H1 (cell line): ENCODE measurements around the gene FUBP3. TPM values are rescaled to one million over a fixed set of nuclear protein-coding genes. Genes with fewer than 3 reads are reported as not detected.

Source experiments
- CTCF ChIA-PET: fragments of 300-600 bp; sonication (Branson Sonifier 250); formaldehyde crosslinking; loops from one replicate; lab custom pipeline; 2021; ENCODE audit not compliant: partially characterized antibody; lab: Charles Lee
- POLR2A ChIA-PET: fragments of 300-600 bp; sonication (Branson Sonifier 250); formaldehyde crosslinking; loops from one replicate; lab custom pipeline; 2021; ENCODE audit warnings: inconsistent platforms; ENCODE audit not compliant: partially characterized antibody; lab: Charles Lee
- DNase-seq, 2 experiments: peaks; one replicate each; pipeline versions ENCODE4 v3.0.0 to v3.0.0-alpha.2; 2010 to 2022; ENCODE audit warnings: low spot score in 2 of 2, low read depth in 1 of 2, mixed read lengths in 1 of 2
- FAIRE-seq: peaks from 2 replicates; lab custom pipeline; 2011; peaks lifted over from hg19 to GRCh38; lab: Jason Lieb, UNC
- H2AFZ ChIP-seq: 2 replicates; pipeline ENCODE4 v1.8.1; 2012; ENCODE audit warnings: low read length, inconsistent platforms
- H2AK5ac ChIP-seq: 2 replicates; pipeline ENCODE4 v1.6.1; 2013; ENCODE audit warnings: low read depth, low read length
- H2BK120ac ChIP-seq: replicated peaks from 2 replicates; pipeline ENCODE3; 2013; ENCODE audit warnings: low read depth, low read length, inconsistent platforms
- H2BK12ac ChIP-seq: 2 replicates; pipeline ENCODE4 v1.6.1; 2013; ENCODE audit warnings: low read depth, low read length
- H2BK15ac ChIP-seq: 2 replicates; pipeline ENCODE4 v1.6.1; 2013; ENCODE audit warnings: low read length
- H2BK20ac ChIP-seq: 2 replicates; pipeline ENCODE4 v1.6.1; 2013; ENCODE audit warnings: low read length
- H2BK5ac ChIP-seq: 2 replicates; pipeline ENCODE4 v1.6.1; 2013; ENCODE audit warnings: low read depth, low read length
- H3K14ac ChIP-seq: 2 replicates; pipeline ENCODE4 v1.6.1; 2013; ENCODE audit warnings: inconsistent platforms; ENCODE audit not compliant: insufficient read length
- H3K18ac ChIP-seq: 2 replicates; pipeline ENCODE4 v1.6.1; 2013; ENCODE audit warnings: low read length; ENCODE audit errors: extremely low read depth
- H3K23ac ChIP-seq: 2 replicates; pipeline ENCODE4 v1.6.1; 2013; ENCODE audit warnings: inconsistent platforms; ENCODE audit not compliant: insufficient read length
- H3K23me2 ChIP-seq: 2 replicates; pipeline ENCODE4 v1.6.1; 2013; ENCODE audit warnings: low read depth, low read length
- H3K27ac ChIP-seq: 2 replicates; pipeline ENCODE4 v1.6.1; 2011; ENCODE audit warnings: low read depth, low read length, inconsistent platforms
- H3K27me3 ChIP-seq, 4 experiments: replicated peaks in 1 of 4; 1 replicate in 1 of 4; 2 replicates in 3 of 4; pipeline versions ENCODE4 v1.6.1 to v1.8.1; 2011 to 2013; ENCODE audit warnings: low read length in 3 of 4, mild to moderate bottlenecking in 3 of 4, inconsistent platforms in 2 of 4, mixed read lengths in 2 of 4, moderate library complexity in 1 of 4; ENCODE audit not compliant: control insufficient read depth in 3 of 4, insufficient read depth in 3 of 4; ENCODE audit errors: extremely low read depth in 1 of 4
- H3K36me3 ChIP-seq, 4 experiments: 2 replicates each; pipeline versions ENCODE4 v1.6.1 to v1.8.1; 2011 to 2013; ENCODE audit warnings: mild to moderate bottlenecking in 4 of 4, low read length in 3 of 4, moderate library complexity in 2 of 4, control low read depth in 1 of 4, inconsistent platforms in 1 of 4; ENCODE audit not compliant: insufficient read depth in 4 of 4, control insufficient read depth in 2 of 4
- H3K4ac ChIP-seq: replicated peaks from 2 replicates; pipeline ENCODE3; 2013; ENCODE audit warnings: low read length, low read depth, mixed read lengths, inconsistent platforms; ENCODE audit not compliant: insufficient read length
- H3K4me1 ChIP-seq, 4 experiments: replicated peaks in 1 of 4; 1 replicate in 1 of 4; 2 replicates in 3 of 4; pipeline versions ENCODE4 v1.6.1 to v1.8.1; 2011 to 2013; ENCODE audit warnings: low read length in 3 of 4, inconsistent platforms in 2 of 4, mixed read lengths in 1 of 4; ENCODE audit not compliant: insufficient read depth in 4 of 4, control insufficient read depth in 3 of 4
- H3K4me2 ChIP-seq, 2 experiments: 2 replicates each; pipeline versions ENCODE4 v1.6.1 to v1.8.1; 2011 to 2013; ENCODE audit warnings: low read depth in 2 of 2, low read length in 2 of 2, control low read depth in 1 of 2, inconsistent platforms in 1 of 2, mild to moderate bottlenecking in 1 of 2; ENCODE audit not compliant: insufficient read depth in 1 of 2
- H3K4me3 ChIP-seq, 4 experiments: fragments of 200-600, 300-600 bp in 1 of 4; sonication (generic), shearing (Covaris generic), sonication (Bioruptor Twin) in 1 of 4; 2 replicates each; pipeline versions ENCODE4 v1.5.1 to v1.8.1; 2011 to 2016; ENCODE audit warnings: low read length in 4 of 4, low read depth in 3 of 4, control low read depth in 2 of 4, inconsistent platforms in 2 of 4, mild to moderate bottlenecking in 2 of 4, mixed read lengths in 1 of 4, moderate library complexity in 1 of 4; ENCODE audit not compliant: insufficient read depth in 2 of 4; ENCODE audit errors: extremely low read depth in 1 of 4
- H3K56ac ChIP-seq: replicated peaks from 2 replicates; pipeline ENCODE3; 2013; ENCODE audit warnings: low read depth, mild to moderate bottlenecking, mixed read lengths, low read length, inconsistent platforms; ENCODE audit not compliant: insufficient read length
- H3K79me1 ChIP-seq: 2 replicates; pipeline ENCODE4 v1.6.1; 2013; ENCODE audit warnings: low read depth, low read length, control low read depth
- H3K79me2 ChIP-seq, 2 experiments: 2 replicates each; pipeline versions ENCODE4 v1.6.1 to v1.8.1; 2012 to 2013; ENCODE audit warnings: low read length in 2 of 2, mild to moderate bottlenecking in 2 of 2, inconsistent platforms in 1 of 2; ENCODE audit not compliant: insufficient read depth in 2 of 2, control insufficient read depth in 1 of 2
- H3K9ac ChIP-seq, 4 experiments: replicated peaks in 1 of 4; 1 replicate in 1 of 4; 2 replicates in 3 of 4; pipeline versions ENCODE4 v1.6.1 to v1.8.1; 2011 to 2013; ENCODE audit warnings: low read depth in 3 of 4, low read length in 3 of 4, control low read depth in 2 of 4, mild to moderate bottlenecking in 2 of 4, moderate library complexity in 2 of 4, inconsistent platforms in 1 of 4; ENCODE audit errors: extremely low read depth in 1 of 4
- H3K9me3 ChIP-seq, 2 experiments: 2 replicates each; pipeline versions ENCODE4 v1.6.1 to v1.8.1; 2012 to 2013; ENCODE audit warnings: mild to moderate bottlenecking in 2 of 2, moderate library complexity in 2 of 2, control low read depth in 1 of 2, inconsistent platforms in 1 of 2, low read depth in 1 of 2, low read length in 1 of 2, mixed read lengths in 1 of 2; ENCODE audit not compliant: insufficient read depth in 2 of 2
- H4K20me1 ChIP-seq, 2 experiments: replicated peaks in 1 of 2; 2 replicates each; pipeline versions ENCODE3 to v1.8.1; 2011 to 2013; ENCODE audit warnings: inconsistent platforms in 2 of 2, low read length in 2 of 2, mild to moderate bottlenecking in 1 of 2; ENCODE audit not compliant: insufficient read depth in 2 of 2, control insufficient read depth in 1 of 2
- H4K5ac ChIP-seq: 2 replicates; pipeline ENCODE4 v1.6.1; 2013; ENCODE audit warnings: low read length, low read depth, mixed read lengths, inconsistent platforms; ENCODE audit not compliant: insufficient read length
- H4K8ac ChIP-seq: 2 replicates; pipeline ENCODE4 v1.8.0; 2013; ENCODE audit warnings: mild to moderate bottlenecking, moderate library complexity, low read length, inconsistent platforms; ENCODE audit not compliant: insufficient read depth; ENCODE audit errors: extremely low read depth
- H4K91ac ChIP-seq: replicated peaks from 2 replicates; pipeline ENCODE3; 2013; ENCODE audit warnings: low read length, mixed read lengths, inconsistent platforms; ENCODE audit not compliant: insufficient read length
- EP300 ChIP-seq, 2 experiments: IDR thresholded peaks; 1 replicate in 1 of 2; 2 replicates in 1 of 2; pipeline ENCODE4 v1.6.1; 2011 to 2012; ENCODE audit warnings: low read depth in 2 of 2, low read length in 2 of 2, mild to moderate bottlenecking in 2 of 2, borderline replicate concordance in 1 of 2, inconsistent platforms in 1 of 2, moderate library complexity in 1 of 2
- FOSL1 ChIP-seq: IDR thresholded peaks from 2 replicates; pipeline ENCODE4 v1.6.1; 2011; ENCODE audit warnings: mild to moderate bottlenecking, low read depth, low read length, moderate library complexity; ENCODE audit not compliant: insufficient read depth
- MAFK ChIP-seq: IDR thresholded peaks from 2 replicates; pipeline ENCODE4 v1.6.1; 2012; ENCODE audit warnings: low read depth, mild to moderate bottlenecking, improper control_type of control experiment, low read length
- POLR2A ChIP-seq, 2 experiments: IDR thresholded peaks; 1 replicate in 1 of 2; 2 replicates in 1 of 2; pipeline ENCODE4 v1.6.1; 2011; ENCODE audit warnings: low read depth in 2 of 2, low read length in 2 of 2, mild to moderate bottlenecking in 2 of 2; ENCODE audit errors: control extremely low read depth in 1 of 2
- SIN3A ChIP-seq, 2 experiments: IDR thresholded peaks in 1 of 2; conservative IDR thresholded peaks in 1 of 2; 2 replicates each; pipeline ENCODE4 v1.6.1; 2011 to 2012; ENCODE audit warnings: low read length in 2 of 2, improper control_type of control experiment in 1 of 2, low read depth in 1 of 2, mild to moderate bottlenecking in 1 of 2
- WGBS, 2 experiments: shearing (Covaris generic) in 1 of 2; methylation state at CpG; one replicate each; pipeline versions ENCODE4 v1.1.6 to v1.1.7; 2013 to 2015; ENCODE audit warnings: low lambda C conversion rate in 2 of 2, mixed read lengths in 2 of 2, inconsistent platforms in 1 of 2, low coverage in 1 of 2, missing lambda C conversion rate in 1 of 2; ENCODE audit not compliant: insufficient replicate concordance in 2 of 2, insufficient coverage in 1 of 2, insufficient read length in 1 of 2; ENCODE audit errors: extremely low coverage in 1 of 2, missing lambda C conversion rate in 1 of 2; 5-methylcytosine and 5-hydroxymethylcytosine counted together
- polyA plus RNA-seq, 7 experiments: library from polyadenylated mRNA; depleted of rRNA in 3 of 7; stranded (reverse) in 5 of 7; unstranded in 2 of 7; fragments of >200 nt in 5 of 7; fragments of 200-250 nt in 2 of 7; gene quantifications; 1 replicate in 5 of 7; 2 replicates in 1 of 7; 4 replicates in 1 of 7; pipeline versions ENCODE4 v1.2.1 to v1.2.3, GENCODE V29; 2011 to 2013; ENCODE audit warnings: missing spikeins in 2 of 7, mixed read lengths in 2 of 7
- total RNA-seq: library from RNA; stranded (reverse); fragmentation: NEBNext Ultra II Directional; extraction: Animal tissue kit (Norgen Biotek cat#: 25700); gene quantifications from 2 replicates; pipeline ENCODE4 v1.2.1, GENCODE V29; 2021

The FUBP3 gene
- total and polyA plus RNA-seq, 2 of the 8 experiments (the other 6 are each of a cell fraction or from before 2014, with no cell fraction given): 23.7 to 76.4 TPM

DNA sequence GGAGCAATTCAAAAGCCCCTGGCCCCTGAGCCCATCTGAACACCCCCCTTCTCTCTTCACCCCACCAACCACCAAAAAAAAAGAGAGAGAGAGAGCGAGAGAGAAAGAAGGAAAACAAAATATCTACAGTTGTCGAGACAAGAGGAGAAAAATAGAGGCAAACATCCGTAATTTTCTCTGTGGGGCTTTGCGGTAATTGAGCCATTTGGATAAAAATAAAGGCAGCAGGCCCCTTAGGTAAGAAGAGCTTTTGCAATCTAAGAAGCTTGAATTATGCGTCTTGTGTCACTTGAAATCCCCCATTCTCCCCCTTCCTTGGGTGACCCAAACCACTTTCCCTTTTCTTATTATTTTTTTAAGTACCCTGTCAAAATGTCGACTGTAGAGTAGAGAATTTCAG is 35.5 kb upstream of the FUBP3 start:
- Histone ChIP-seq H3K9me3 (peaks cover under 1% of the 10 kb centered on the region in 2 experiments; a peak in 1 of 4 replicates), H3K18ac (no peak overlapping the region), H3K79me2 (no peaks in the 10 kb centered on the region), H4K5ac (no peak overlapping the region), H2BK15ac (no peak overlapping the region), H3K4me2 (no peak overlapping the region), H3K27me3 (no peaks in the 10 kb centered on the region; a peak in 1 of 7 replicates), H4K8ac (no peak overlapping the region), H3K27ac (no peak overlapping the region), H3K23me2 (no peaks in the 10 kb centered on the region; the same call in 1 of the 2 replicates), H4K20me1 (no peaks in the 10 kb centered on the region), H3K23ac (no peak overlapping the region), H2AFZ (no peak overlapping the region), H3K36me3 (no peaks in the 10 kb centered on the region), H3K56ac (no peak overlapping the region), H3K79me1 (no peaks in the 10 kb centered on the region; the same call in 1 of the 2 replicates), H3K4me3 (no peak overlapping the region), H2BK12ac (no peak overlapping the region), H2AK5ac (no peak overlapping the region), H2BK5ac (no peak overlapping the region), H2BK20ac (no peak overlapping the region), H3K4ac (no peak overlapping the region), H3K14ac (no peak overlapping the region), H4K91ac (no peak overlapping the region), H2BK120ac (no peak overlapping the region), H3K9ac (no peak overlapping the region), H3K4me1 (peaks cover 0 to 15% (median 5%) of the 10 kb centered on the region in 4 experiments; a peak in 4 of 7 replicates)
- 69% methylated on average over 6 of the region's 6 CpGs; no CpG with 5 or more reads in 1 of the 2 experiments for WGBS, 2 experiments
- POLR2A ChIA-PET: interaction anchor here (0.7 to 1.5 kb wide), 2 partner anchors 21 to 25 kb away, joined by 3 read pairs; no protein-coding TSS in a partner anchor
- FAIRE-seq (no peak), DNase-seq (no peak)
- CTCF ChIA-PET: interaction anchor here (0.7 to 1.7 kb wide), 4 partner anchors 24 to 85 kb away, joined by 3 to 5 read pairs (median 4); no protein-coding TSS in a partner anchor
- no peak for TF ChIP-seq POLR2A (IDR thresholded peaks at IDR 0.05; ENCODE audit: control extremely low read depth in 1 of 2, low read depth in 2 of 2, low read length in 2 of 2)
- TF ChIP-seq MAFK: no peak
- no peak for TF ChIP-seq EP300 (IDR thresholded peaks at IDR 0.05; ENCODE audit: borderline replicate concordance in 1 of 2, low read depth in 2 of 2, low read length in 2 of 2)
- no peak for TF ChIP-seq FOSL1
- TF ChIP-seq SIN3A (conservative IDR thresholded peaks at IDR 0.05 in 1 of 2, IDR thresholded peaks at IDR 0.05 in 1 of 2; ENCODE audit: low read depth in 1 of 2, low read length in 2 of 2): no peak
